Upper lobe of left lung (tissue), 6 donors: Measurements from ENCODE around the gene DCUN1D3. TPM values are rescaled to one million over a fixed set of nuclear protein-coding genes. Genes with fewer than 3 reads are reported as not detected.

Source experiments
- ATAC-seq, 2 donors: fragments of 200-7000 bp; cut with Tn5 transposase; one replicate each; pipeline ENCODE4 v1.9.1; 2022; ENCODE audit warnings: mild to moderate bottlenecking in 2 of 2, moderate library complexity in 2 of 2; ENCODE audit not compliant: low FRiP score in 2 of 2
- DNase-seq, 2 donors: peaks; one replicate each; pipeline ENCODE4 v3.0.0-alpha.2; 2019 to 2020
- H3K27ac ChIP-seq, 4 donors: fragments of 200-600 bp; sonication (generic); one replicate each; pipeline ENCODE4 v1.5.1; 2016 to 2019
- H3K27me3 ChIP-seq, 4 donors: fragments of 200-600 bp; sonication (generic); one replicate each; pipeline ENCODE4 v1.5.1; 2017 to 2019
- H3K36me3 ChIP-seq, 4 donors: fragments of 200-600 bp; sonication (generic); one replicate each; pipeline ENCODE4 v1.5.1; 2016 to 2019
- H3K4me1 ChIP-seq, 4 donors: fragments of 200-600 bp; sonication (generic); one replicate each; pipeline ENCODE4 v1.5.1; 2018 to 2019
- H3K4me3 ChIP-seq, 4 donors: fragments of 200-600 bp; sonication (generic); one replicate each; pipeline ENCODE4 v1.5.1; 2017 to 2019; ENCODE audit warnings: mild to moderate bottlenecking in 2 of 4, moderate library complexity in 1 of 4
- H3K9me3 ChIP-seq, 4 donors: fragments of 200-600 bp; sonication (generic); one replicate each; pipeline ENCODE4 v1.5.1; 2018 to 2019
- CTCF ChIP-seq, 6 experiments: fragments of 450-650 bp in 4 of 6; fragments of 200-600 bp in 2 of 6; sonication (generic) in 2 of 6; IDR thresholded peaks; one replicate each; pipeline ENCODE4 v1.5.1; 2016 to 2019; ENCODE audit warnings: antibody characterized with exemption in 6 of 6
- EP300 ChIP-seq, 4 donors: sonication (generic); formaldehyde crosslinking; IDR thresholded peaks; one replicate each; pipeline ENCODE4 v1.5.1; 2017; ENCODE audit warnings: antibody characterized with exemption in 4 of 4, control low read depth in 2 of 4
- POLR2A ChIP-seq, 4 donors: fragments of 450-650 bp; IDR thresholded peaks; one replicate each; pipeline ENCODE4 v1.5.1; 2016 to 2017; ENCODE audit warnings: antibody characterized with exemption in 4 of 4, mild to moderate bottlenecking in 2 of 4
- POLR2AphosphoS5 ChIP-seq, 2 donors: sonication (generic); formaldehyde crosslinking; IDR thresholded peaks; one replicate each; pipeline ENCODE4 v1.5.1; 2017; ENCODE audit warnings: antibody characterized with exemption in 2 of 2
- WGBS, 2 donors: methylation state at CpG; one replicate each; pipeline ENCODE4 v1.1.5; 2017 to 2018; 5-methylcytosine and 5-hydroxymethylcytosine counted together
- total RNA-seq, 6 donors: library from RNA; depleted of rRNA in 4 of 6; stranded (reverse); fragments of >200 nt in 4 of 6; gene quantifications; one replicate each; pipeline versions ENCODE4 v1.1.0 to v1.2.1, GENCODE V29; 2016 to 2021
- donor health status: DM: no; HTN: no; CAD: no; lungs with moderate emphysema.
- donor health status: DM: no; HTN: yes; CAD: no; lungs with severe emphysema.

DCUN1D3 gene
- total RNA-seq, 6 donors from 2014 or later, result 7.2 to 33.0 (median 19.3) TPM

GRCh38 chr16:20901436-20902112 lies 1.4 kb upstream of the DCUN1D3 start:
- DNase-seq (peak; percentile 87), ATAC-seq (peak; percentile 31 to 77)
- H3K4me1 ChIP-seq, result peaks cover 62 to 81% (median 65%) of the 10 kb centered on the region in 4 donors
- no peaks in the 10 kb centered on the region for H3K9me3 ChIP-seq
- peak in 1 of 4 donors; percentile 53 for TF ChIP-seq POLR2A (IDR thresholded peaks at IDR 0.05)
- TF ChIP-seq EP300 (IDR thresholded peaks at IDR 0.05), result no peak
- peak; percentile 11 to 56 for TF ChIP-seq POLR2AphosphoS5 (IDR thresholded peaks at IDR 0.05)
- WGBS, 2 donors, result 36 to 37% methylated on average over 27 of the region's 27 CpGs
- peaks cover 0 to 7% (median 0%) of the 10 kb centered on the region in 4 donors for H3K36me3 ChIP-seq
- peak overlapping the region; percentile 95 to 99 (median 97) for H3K27ac ChIP-seq
- peak overlapping the region; percentile 53 to 91 (median 74) for H3K4me3 ChIP-seq
- H3K27me3 ChIP-seq, result no peaks in the 10 kb centered on the region

- peak in 1 of 2 donors; percentile 6 for ATAC-seq
- no peak for TF ChIP-seq CTCF (IDR thresholded peaks at IDR 0.05)
- TF ChIP-seq POLR2A (IDR thresholded peaks at IDR 0.05), result peak in 1 of 4 donors; percentile 28
- peak overlapping the region; percentile 95 to 99 (median 97) for H3K27ac ChIP-seq
- no peaks in the 10 kb centered on the region for H3K27me3 ChIP-seq
- H3K9me3 ChIP-seq, result no peaks in the 10 kb centered on the region
- H3K4me3 ChIP-seq, result peak overlapping the region; percentile 53 to 91 (median 74)
- no peak for DNase-seq
- peaks cover 57 to 76% (median 62%) of the 10 kb centered on the region in 4 donors for H3K4me1 ChIP-seq
- H3K36me3 ChIP-seq, result peaks cover 0 to 12% (median 0%) of the 10 kb centered on the region in 4 donors
- WGBS, 2 donors, result 1 to 6% methylated on average over 3 to 17 of the region's 20 CpGs
These were observed 894 bp upstream of the DCUN1D3 start for GRCh38 chr16:20901068-20901435.

- H3K4me3 ChIP-seq, result peak overlapping the region; percentile 53 to 91 (median 74)
- H3K27me3 ChIP-seq, result no peaks in the 10 kb centered on the region
- H3K36me3 ChIP-seq, result peaks cover 0 to 19% (median 0%) of the 10 kb centered on the region in 4 donors
- peaks cover 43 to 62% (median 48%) of the 10 kb centered on the region in 4 donors for H3K4me1 ChIP-seq
- H3K9me3 ChIP-seq, result no peaks in the 10 kb centered on the region
- DNase-seq, result no peak
- H3K27ac ChIP-seq, result peak overlapping the region; percentile 95 to 99 (median 97)
- 0% methylated on average over 17 to 23 of the region's 23 CpGs for WGBS, 2 donors
- ATAC-seq, result peak; percentile 3 to 6
- TF ChIP-seq EP300 (IDR thresholded peaks at IDR 0.05), result no peak
- no peak for TF ChIP-seq POLR2AphosphoS5 (IDR thresholded peaks at IDR 0.05)
- no peak for TF ChIP-seq CTCF (IDR thresholded peaks at IDR 0.05)
- no peak for TF ChIP-seq POLR2A (IDR thresholded peaks at IDR 0.05)
These were observed 470 bp downstream of the DCUN1D3 start for GRCh38 chr16:20899477-20900298.

GRCh38 chr16:20899071-20899470 lies 1.1 kb downstream of the DCUN1D3 start:
- H3K36me3 ChIP-seq, result peaks cover 0 to 25% (median 0%) of the 10 kb centered on the region in 4 donors
- 27% methylated on average over 5 of the region's 5 CpGs for WGBS, 2 donors
- H3K27ac ChIP-seq, result peak overlapping the region; percentile 95 to 99 (median 97)
- no peak for ATAC-seq
- no peaks in the 10 kb centered on the region for H3K27me3 ChIP-seq
- peak overlapping the region in 3 of 4 donors; percentile 53 to 91 (median 85) for H3K4me3 ChIP-seq
- no peak for DNase-seq
- TF ChIP-seq EP300 (IDR thresholded peaks at IDR 0.05) (no peak), POLR2AphosphoS5 (IDR thresholded peaks at IDR 0.05) (no peak), CTCF (IDR thresholded peaks at IDR 0.05) (no peak), POLR2A (IDR thresholded peaks at IDR 0.05) (no peak)
- no peaks in the 10 kb centered on the region for H3K9me3 ChIP-seq
- peaks cover 37 to 56% (median 43%) of the 10 kb centered on the region in 4 donors for H3K4me1 ChIP-seq

GRCh38 chr16:20897922-20898321 lies 2.2 kb downstream of the DCUN1D3 start:
- Histone ChIP-seq H3K36me3 (peaks cover 0 to 33% (median 0%) of the 10 kb centered on the region in 4 donors), H3K4me3 (peak overlapping the region in 1 of 4 donors; percentile 91), H3K9me3 (no peaks in the 10 kb centered on the region), H3K27ac (peak overlapping the region in 1 of 4 donors; percentile 21), H3K27me3 (no peaks in the 10 kb centered on the region), H3K4me1 (peaks cover 25 to 46% (median 32%) of the 10 kb centered on the region in 4 donors)
- DNase-seq (no peak), ATAC-seq (no peak)
- WGBS, 2 donors, result 69 to 73% methylated on average over 3 of the region's 3 CpGs
- no peak for TF ChIP-seq CTCF (IDR thresholded peaks at IDR 0.05)
- TF ChIP-seq POLR2AphosphoS5 (IDR thresholded peaks at IDR 0.05), result no peak
- TF ChIP-seq POLR2A (IDR thresholded peaks at IDR 0.05), result no peak
- TF ChIP-seq EP300 (IDR thresholded peaks at IDR 0.05), result no peak
